OCI-LY7 (cell line): ENCODE results near the gene BDKRB2. TPM values are rescaled to one million over a fixed set of nuclear protein-coding genes. Genes with fewer than 3 reads are reported as not detected.

Source experiments
- Bru-seq: library from RNA; stranded (reverse); fragments of 400-500 nt; gene quantifications from one replicate; lab custom pipeline; 2021; lab: Mats Ljungman, UMichigan
- BruChase-seq, 2 experiments: library from RNA; stranded (reverse); fragments of 400-500 nt; gene quantifications; one replicate each; lab custom pipeline; 2021; lab: Mats Ljungman, UMichigan
- BruUV-seq: library from RNA; stranded (reverse); fragments of 400-500 nt; replicated peaks from 2 replicates; lab custom pipeline; 2021; lab: Mats Ljungman, UMichigan
- CTCF ChIA-PET: fragments of 300-600 bp; sonication (Branson Sonifier 250); formaldehyde crosslinking; loops from one replicate; lab custom pipeline; 2022; ENCODE audit warnings: antibody characterized with exemption; ENCODE audit not compliant: unreplicated experiment; lab: Charles Lee
- POLR2A ChIA-PET: fragments of 300-600 bp; sonication (Branson Sonifier 250); formaldehyde crosslinking; loops from one replicate; lab custom pipeline; 2022; ENCODE audit warnings: antibody characterized with exemption; lab: Charles Lee
- DNase-seq: peaks from one replicate; pipeline ENCODE4 v3.0.0-alpha.2; 2015; ENCODE audit warnings: low spot score
- H2AFZ ChIP-seq: fragments of 200-600 bp; sonication (generic), shearing (Covaris generic); 2 replicates; pipeline ENCODE4 v1.6.1; 2014; ENCODE audit warnings: mild to moderate bottlenecking, antibody characterized with exemption, low read length, moderate library complexity
- H3K27ac ChIP-seq: fragments of 200-600 bp; sonication (generic); 2 replicates; pipeline ENCODE4 v1.5.1; 2014; ENCODE audit warnings: mixed run types, low read depth, mild to moderate bottlenecking, moderate library complexity, low read length, inconsistent platforms; ENCODE audit not compliant: poor library complexity, severe bottlenecking
- H3K36me3 ChIP-seq: fragments of 200-600 bp; sonication (generic); 2 replicates; pipeline ENCODE4 v1.6.1; 2014; ENCODE audit warnings: mild to moderate bottlenecking, antibody characterized with exemption, low read length, moderate library complexity, mixed read lengths; ENCODE audit not compliant: insufficient read depth
- H3K4me1 ChIP-seq: fragments of 200-600 bp; sonication (generic); 2 replicates; pipeline ENCODE4 v1.5.1; 2014; ENCODE audit warnings: mild to moderate bottlenecking, low read length; ENCODE audit not compliant: insufficient read depth, poor library complexity, severe bottlenecking
- H3K4me2 ChIP-seq: fragments of 200-600 bp; sonication (generic); 2 replicates; pipeline ENCODE4 v1.6.1; 2014; ENCODE audit warnings: mild to moderate bottlenecking, low read length
- H3K4me3 ChIP-seq: fragments of 200-600 bp; sonication (generic); 2 replicates; pipeline ENCODE4 v1.5.1; 2014; ENCODE audit warnings: mild to moderate bottlenecking, low read depth, low read length; ENCODE audit not compliant: poor library complexity, severe bottlenecking
- H3K79me2 ChIP-seq: fragments of 200-600 bp; sonication (generic); 2 replicates; pipeline ENCODE4 v1.6.1; 2016; ENCODE audit warnings: low read depth, mild to moderate bottlenecking, low read length, moderate library complexity, mixed read lengths; ENCODE audit not compliant: insufficient read depth
- H3K9me2 ChIP-seq: fragments of 200-600 bp; sonication (generic); 2 replicates; pipeline ENCODE4 v1.6.1; 2016; ENCODE audit warnings: mild to moderate bottlenecking, low read length, mixed read lengths; ENCODE audit not compliant: insufficient read depth
- H3K9me3 ChIP-seq: fragments of 200-600 bp; sonication (generic); 2 replicates; pipeline ENCODE4 v1.6.1; 2014; ENCODE audit warnings: mild to moderate bottlenecking, mixed run types, low read length, mixed read lengths
- H4K20me1 ChIP-seq: fragments of 200-600 bp; sonication (generic); 2 replicates; pipeline ENCODE4 v1.6.1; 2014; ENCODE audit warnings: mild to moderate bottlenecking, antibody characterized with exemption, low read length, moderate library complexity, mixed read lengths; ENCODE audit not compliant: insufficient read depth
- EZH2phosphoT487 ChIP-seq: fragments of 200-600 bp; sonication (generic); IDR thresholded peaks from 2 replicates; pipeline ENCODE4 v1.6.1; 2018; ENCODE audit warnings: low read depth, borderline replicate concordance, mild to moderate bottlenecking, mixed run types, antibody characterized with exemption, low read length, moderate library complexity, mixed read lengths
- intact Hi-C: fragments of 100-400 bp; cut with micrococcal nuclease; formaldehyde crosslinking; loops from one replicate; pipeline ENCODE4 v1.10.0; 2022; ENCODE audit not compliant: unreplicated experiment
- long read RNA-seq: library from polyadenylated mRNA; stranded (forward); transcript quantifications from one replicate; pipeline ENCODE4 v2.0.0, GENCODE V29; 2022
- total RNA-seq, 2 experiments: library from RNA; depleted of rRNA in 1 of 2; stranded (reverse); fragments of >200 nt in 1 of 2; shearing (Covaris generic) in 1 of 2; gene quantifications; 2 replicates each; pipeline ENCODE4 v1.2.3, GENCODE V29; 2014 to 2022
- TF ChIP-seq, protein P1 (sequence below): fragments of 200-600 bp; sonication (generic); conservative IDR thresholded peaks from 2 replicates; pipeline ENCODE4 v1.5.1; 2014; ENCODE audit warnings: mild to moderate bottlenecking, antibody characterized with exemption, low read length, moderate library complexity, mixed read lengths

The BDKRB2 gene
- not detected in 2 replicates for total RNA-seq (2014; rRNA removed; shearing (Covaris generic))
- 0.17 and 0.18 TPM in 2 replicates for total RNA-seq (2022)
- percentile 11 among the genes with signal in this experiment for Bru-seq, nascent RNA
- not detected for BruChase-seq, experiment 1, labeled RNA remaining after a 6-hour chase
- BruChase-seq, experiment 2, labeled RNA remaining after a 2-hour chase = percentile 6 among the genes with signal in this experiment
- long read RNA-seq = 0 reads

DNA sequence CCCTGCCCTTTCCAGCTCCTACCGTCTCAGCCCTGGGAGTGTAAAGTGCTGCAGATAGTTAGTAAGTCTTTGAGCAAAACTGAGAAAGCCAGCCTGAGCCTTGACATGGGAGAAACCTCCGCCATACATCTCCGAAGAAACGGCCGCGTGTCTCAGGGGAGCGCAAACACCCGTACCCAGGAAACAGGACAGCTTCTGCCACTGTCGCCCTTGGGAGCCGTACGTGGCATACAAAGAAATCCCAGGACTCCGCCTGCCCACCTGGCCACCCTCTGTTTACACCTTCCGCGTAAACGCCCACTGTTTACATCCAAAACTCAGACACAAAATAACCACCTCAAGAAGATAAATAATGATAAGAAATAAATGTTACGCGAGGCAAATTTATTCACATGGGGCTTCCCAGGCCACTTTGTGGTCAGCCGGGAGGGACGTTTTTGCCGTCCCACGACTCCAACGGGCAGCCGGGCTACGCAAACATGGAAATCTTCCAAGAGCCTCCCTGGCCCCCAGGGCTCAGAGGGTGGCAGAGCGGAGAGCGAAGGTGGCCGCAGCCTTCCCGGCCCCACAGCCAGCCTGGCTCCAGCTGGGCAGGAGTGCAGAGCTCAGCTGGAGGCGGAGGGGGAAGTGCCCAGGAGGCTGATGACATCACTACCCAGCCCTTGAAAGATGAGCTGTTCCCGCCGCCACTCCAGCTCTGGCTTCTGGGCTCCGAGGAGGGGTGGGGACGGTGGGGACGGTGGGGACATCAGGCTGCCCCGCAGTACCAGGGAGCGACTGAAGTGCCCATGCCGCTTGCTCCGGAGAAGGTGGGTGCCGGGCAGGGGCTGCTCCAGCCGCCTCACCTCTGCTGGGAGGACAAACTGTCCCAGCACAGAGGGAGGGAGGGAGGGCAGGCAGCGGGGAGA is at the start of gene BDKRB2:
Gene BDKRB2, plus strand, starts transcription at position 689 of the 908 bp plus-strand sequence. CDS start 32,269 bp downstream, outside the sequence.
- no peaks in the 10 kb centered on the region for H3K79me2 ChIP-seq
- TF ChIP-seq, protein P1, sequence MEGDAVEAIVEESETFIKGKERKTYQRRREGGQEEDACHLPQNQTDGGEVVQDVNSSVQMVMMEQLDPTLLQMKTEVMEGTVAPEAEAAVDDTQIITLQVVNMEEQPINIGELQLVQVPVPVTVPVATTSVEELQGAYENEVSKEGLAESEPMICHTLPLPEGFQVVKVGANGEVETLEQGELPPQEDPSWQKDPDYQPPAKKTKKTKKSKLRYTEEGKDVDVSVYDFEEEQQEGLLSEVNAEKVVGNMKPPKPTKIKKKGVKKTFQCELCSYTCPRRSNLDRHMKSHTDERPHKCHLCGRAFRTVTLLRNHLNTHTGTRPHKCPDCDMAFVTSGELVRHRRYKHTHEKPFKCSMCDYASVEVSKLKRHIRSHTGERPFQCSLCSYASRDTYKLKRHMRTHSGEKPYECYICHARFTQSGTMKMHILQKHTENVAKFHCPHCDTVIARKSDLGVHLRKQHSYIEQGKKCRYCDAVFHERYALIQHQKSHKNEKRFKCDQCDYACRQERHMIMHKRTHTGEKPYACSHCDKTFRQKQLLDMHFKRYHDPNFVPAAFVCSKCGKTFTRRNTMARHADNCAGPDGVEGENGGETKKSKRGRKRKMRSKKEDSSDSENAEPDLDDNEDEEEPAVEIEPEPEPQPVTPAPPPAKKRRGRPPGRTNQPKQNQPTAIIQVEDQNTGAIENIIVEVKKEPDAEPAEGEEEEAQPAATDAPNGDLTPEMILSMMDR = no peak
- no peak for TF ChIP-seq EZH2phosphoT487
- no peaks in the 10 kb centered on the region for H3K9me3 ChIP-seq
- H4K20me1 ChIP-seq = no peaks in the 10 kb centered on the region
- no peak within 1 kb of the TSS for H2AFZ ChIP-seq
- H3K27ac ChIP-seq = no peak within 1 kb of the TSS
- H3K4me2 ChIP-seq = 0 out of 2 replicates have a peak within 1 kb of the TSS, but pooled peaks have one; percentile 14
- ChIA-PET CTCF (interaction anchor here (0.6 kb wide), 1 partner anchor 1423 kb away, joined by 3 read pairs; no protein-coding TSS in a partner anchor), POLR2A (interaction anchor here (0.6 to 0.7 kb wide), 3 partner anchors 148 to 1200 kb away, joined by 3 to 5 read pairs (median 4); no protein-coding TSS in a partner anchor)
- H3K4me1 ChIP-seq = peaks cover 5% of the 10 kb centered on the region
- H3K9me2 ChIP-seq = no peaks in the 10 kb centered on the region
- H3K4me3 ChIP-seq = no peak within 1 kb of the TSS
- no peak for DNase-seq
- intact Hi-C loops = no loop called here
- BruUV-seq = no TSS peak
- no peaks in the 10 kb centered on the region for H3K36me3 ChIP-seq

DNA sequence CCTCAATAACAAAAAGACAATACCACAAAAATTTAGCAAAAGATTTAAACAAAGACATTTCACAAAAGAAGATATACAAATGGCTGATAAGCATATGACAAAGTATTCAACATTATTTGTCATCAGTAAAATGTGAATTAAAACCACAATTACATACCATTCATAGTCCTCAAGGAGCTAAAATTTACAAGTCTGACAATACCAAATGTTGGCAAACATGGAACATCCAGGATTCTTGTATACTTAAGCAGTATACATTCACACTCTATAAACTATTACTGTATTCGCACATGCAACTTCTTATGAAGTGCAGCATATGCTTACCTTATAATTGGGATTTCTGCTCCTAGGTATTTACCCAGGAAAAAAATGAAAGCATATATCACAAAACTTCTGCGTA is 49.7 kb upstream of the BDKRB2 start:
- Histone ChIP-seq H4K20me1 (no peaks in the 10 kb centered on the region), H3K79me2 (no peaks in the 10 kb centered on the region), H3K27ac (no peak overlapping the region), H3K4me3 (no peak overlapping the region), H3K9me2 (no peaks in the 10 kb centered on the region), H3K36me3 (no peaks in the 10 kb centered on the region), H2AFZ (no peak overlapping the region), H3K4me2 (no peak overlapping the region), H3K9me3 (no peaks in the 10 kb centered on the region), H3K4me1 (no peaks in the 10 kb centered on the region)
- ChIA-PET CTCF (no interaction called here), POLR2A (no interaction called here)
- intact Hi-C loops = no loop called here
- no peak for DNase-seq
- no TSS peak for BruUV-seq
- TF ChIP-seq, protein P1 = no peak
- no peak for TF ChIP-seq EZH2phosphoT487
